Cardiac septum (tissue), 1 donor: ENCODE results near the gene CFAP97D1. TPM values are rescaled to one million over a fixed set of nuclear protein-coding genes. Genes with fewer than 3 reads are reported as not detected.
A peak's percentile ranks its signal among the peaks of the same experiment; 100 is the strongest.

ENCODE experiments used
- DNase-seq: peaks from one replicate; pipeline ENCODE4 v3.0.0-alpha.2; 2020; ENCODE audit warnings: low spot score
- intact Hi-C: fragments of 100-400 bp; cut with DNase I; formaldehyde crosslinking; loops from one replicate; pipeline ENCODE4 v1.14.0; 2022
- long read RNA-seq: library from polyadenylated mRNA; unstranded; transcript quantifications from one replicate; pipeline ENCODE4 v2.0.0, GENCODE V29; 2021
- total RNA-seq: library from RNA; stranded (reverse); fragmentation: NEBNext Ultra II Directional; extraction: Animal tissue kit (Norgen Biotek cat#: 25700); gene quantifications from one replicate; pipeline ENCODE4 v1.2.1, GENCODE V29; 2021
- donor health status: DM: no; HTN: no; CAD: no.

Gene CFAP97D1
- total RNA-seq = not detected
- long read RNA-seq = 0 reads

DNA sequence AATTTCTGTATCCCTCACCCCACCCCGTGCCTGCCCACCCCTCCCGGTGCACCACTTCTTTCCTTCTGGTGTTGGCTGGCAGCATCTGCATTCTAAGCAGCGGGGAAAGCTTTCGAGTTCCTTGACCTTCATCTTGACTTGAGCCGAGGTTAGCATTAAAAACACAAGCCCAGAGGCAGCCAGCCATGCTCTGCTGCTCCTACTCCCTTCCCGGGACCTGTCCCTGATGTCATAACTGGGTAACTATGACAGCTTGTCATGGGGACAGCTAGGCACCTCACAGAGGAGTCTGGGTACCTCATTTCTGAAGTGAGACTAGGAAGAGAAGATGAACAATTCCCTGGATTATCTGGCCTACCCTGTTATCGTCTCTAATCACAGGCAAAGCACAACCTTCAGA is at the start of gene CFAP97D1:
Gene CFAP97D1 (plus strand): TSS at position 301 of the 400 bp plus-strand sequence. CDS start 28 bp downstream, at position 329.
- intact Hi-C loops = no loop called here

DNA sequence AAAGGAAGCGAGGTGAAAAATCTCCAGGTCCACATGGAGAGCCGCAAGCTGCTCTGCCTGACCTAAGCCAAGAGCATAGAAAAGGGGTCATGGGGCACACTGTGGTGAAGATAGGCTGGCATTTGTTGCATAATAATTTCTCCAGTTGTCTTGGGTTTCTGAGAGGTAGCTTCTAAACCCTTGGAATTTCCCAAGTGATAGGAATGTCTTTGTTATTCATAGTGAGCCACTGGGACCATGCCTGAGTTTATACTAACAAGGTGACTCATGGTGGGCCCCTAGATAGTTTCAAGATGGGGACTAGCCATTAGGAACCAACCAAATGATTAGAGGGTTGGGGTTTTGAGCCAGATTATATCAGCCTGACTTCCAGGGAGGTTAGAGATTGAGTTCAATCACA is 47.3 kb upstream of the CFAP97D1 start:
- DNase-seq = no peak
- intact Hi-C loops = no loop called here

More for the DNA sequence above, at the start of gene CFAP97D1:
- DNase-seq = no peak

DNA sequence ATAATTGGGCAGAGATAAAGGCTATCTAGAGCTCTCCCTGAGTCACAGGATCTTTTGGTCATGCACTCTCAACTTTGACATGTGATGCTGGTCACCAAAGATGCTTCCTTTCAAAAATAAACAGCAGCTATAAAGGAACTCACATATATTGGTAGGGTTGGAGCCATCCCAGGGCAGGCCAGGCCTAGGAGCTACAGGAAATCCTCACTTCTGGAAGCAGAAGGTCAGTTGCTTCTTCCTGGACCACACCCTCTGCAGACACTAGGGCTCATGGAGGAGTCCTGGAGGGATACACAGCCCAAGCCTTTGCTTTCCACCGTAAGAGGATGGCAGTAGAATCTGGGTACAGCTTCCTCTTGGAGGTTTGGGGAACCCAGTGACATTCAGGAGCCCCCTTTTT is 46.3 kb upstream of the CFAP97D1 start:
- intact Hi-C loops = no loop called here
- DNase-seq = no peak

DNA sequence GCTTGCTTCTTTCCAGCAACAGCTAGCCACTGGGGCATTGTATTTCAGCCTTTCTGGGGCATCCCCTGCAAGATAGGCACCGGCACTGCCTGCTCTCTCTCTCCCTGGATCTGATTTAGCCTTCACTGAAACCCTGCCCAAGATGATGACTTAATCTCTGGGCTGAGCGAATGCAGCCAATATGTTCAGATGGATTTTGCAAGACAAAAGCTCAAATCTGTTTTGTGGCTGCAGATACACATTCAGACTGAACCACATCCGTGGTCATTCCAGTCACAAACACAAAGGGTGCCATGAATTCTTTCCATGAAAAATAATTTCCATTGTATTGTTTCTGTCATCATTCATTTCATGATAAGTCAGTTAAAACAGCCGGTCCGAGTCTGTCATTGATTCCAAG is 45.9 kb upstream of the CFAP97D1 start:
- no peak for DNase-seq
- intact Hi-C loops = no loop called here

DNA sequence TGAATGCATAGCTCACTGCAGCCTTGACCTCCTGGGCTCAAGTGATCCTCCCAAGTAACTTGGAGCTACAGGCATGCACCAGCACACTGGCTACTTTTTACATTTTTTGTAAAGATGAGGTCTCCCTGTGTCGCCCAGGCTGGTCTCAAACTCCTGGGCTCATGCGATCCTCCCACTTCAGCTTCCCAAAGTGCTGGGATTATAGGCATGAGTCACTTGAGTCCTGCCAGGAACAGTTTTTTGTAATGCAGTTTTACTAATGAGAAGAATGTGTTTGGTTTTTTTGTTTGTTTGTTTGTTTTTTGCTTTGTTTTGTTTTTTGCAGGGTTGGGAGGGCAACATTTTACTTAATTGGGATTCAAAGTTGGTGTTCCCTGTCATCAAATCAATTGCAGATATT is 43.8 kb upstream of the CFAP97D1 start:
- intact Hi-C loops = no loop called here
- DNase-seq = no peak

DNA sequence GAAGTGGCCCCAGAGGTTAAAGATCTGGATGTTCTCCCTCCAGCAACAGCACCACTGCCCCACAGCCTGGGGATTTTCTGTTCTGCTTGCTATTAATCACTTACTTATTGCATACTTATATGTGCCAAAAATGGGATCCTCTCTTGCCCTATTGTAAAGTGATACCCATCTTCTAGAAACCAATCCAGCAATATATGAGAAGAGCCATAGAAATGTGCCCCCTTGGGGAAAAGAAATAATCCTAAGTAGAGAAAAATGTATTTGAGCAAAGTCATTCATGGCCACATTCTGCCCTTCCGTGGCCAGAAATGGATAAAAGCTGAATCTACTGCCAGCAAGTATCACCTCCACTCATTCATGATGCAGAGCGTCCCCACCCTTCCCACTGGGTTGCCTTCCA is 42.5 kb upstream of the CFAP97D1 start:
- intact Hi-C loops = no loop called here
- DNase-seq = no peak

DNA sequence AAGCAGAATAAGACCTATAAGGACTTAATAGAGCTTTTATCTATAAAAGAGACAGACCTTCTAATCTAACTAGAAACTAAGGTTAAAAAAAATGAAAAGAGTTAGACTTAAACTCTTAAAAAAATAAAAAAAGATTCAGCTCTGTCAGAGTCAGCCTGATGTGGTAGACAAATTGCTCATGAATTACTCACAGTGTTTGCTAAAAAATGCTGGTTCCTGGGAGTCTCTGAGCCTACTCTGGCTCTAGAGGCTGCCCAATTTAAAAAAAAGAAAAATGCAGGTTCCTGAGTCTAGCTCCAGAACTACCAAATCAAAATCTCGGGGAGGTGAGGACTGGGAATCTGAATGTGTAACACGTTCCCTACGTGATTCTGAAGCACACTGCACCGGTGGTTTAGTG is 39.7 kb upstream of the CFAP97D1 start:
- intact Hi-C loops = no loop called here
- DNase-seq = no peak

DNA sequence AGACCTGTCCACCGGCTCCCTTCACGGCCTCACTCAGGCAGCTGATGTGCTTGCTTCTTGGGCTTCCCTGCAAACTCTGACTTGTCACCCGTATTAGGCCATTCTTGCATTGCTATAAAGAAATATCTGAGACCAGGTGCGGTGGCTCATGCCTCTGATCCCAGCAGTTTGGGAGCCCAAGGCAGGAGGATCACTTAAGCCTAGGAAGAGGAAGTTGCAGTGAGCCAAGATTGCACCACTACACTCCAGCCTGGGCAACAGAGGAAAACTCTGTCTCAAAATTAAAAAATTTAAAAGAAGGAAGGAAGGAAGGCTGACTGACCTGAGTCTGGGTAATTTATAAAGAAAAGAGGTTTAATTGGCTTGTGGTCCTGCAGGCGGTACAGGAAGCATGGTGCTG is 38.6 kb upstream of the CFAP97D1 start:
- intact Hi-C loops = no loop called here
- DNase-seq = no peak

DNA sequence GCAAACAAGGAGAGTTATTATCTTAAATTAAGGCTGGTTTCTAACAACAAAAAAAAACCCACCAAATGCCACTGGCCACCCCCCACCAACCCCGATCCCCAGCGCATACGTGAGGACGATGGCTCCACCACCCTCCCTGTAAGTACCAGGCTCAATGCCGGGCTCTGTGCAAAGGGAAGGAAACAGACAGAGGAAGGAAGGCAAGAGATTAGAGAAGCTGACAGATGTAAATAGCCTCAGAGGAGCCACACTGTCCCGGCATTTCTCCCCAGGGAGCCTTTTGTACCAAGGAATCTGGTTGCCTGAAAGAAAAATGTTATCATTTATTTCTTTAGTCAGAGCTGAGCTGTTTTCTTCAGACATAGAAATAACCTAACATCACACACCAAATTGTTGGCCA is 34.7 kb upstream of the CFAP97D1 start:
- intact Hi-C loops = no loop called here
- DNase-seq = no peak

DNA sequence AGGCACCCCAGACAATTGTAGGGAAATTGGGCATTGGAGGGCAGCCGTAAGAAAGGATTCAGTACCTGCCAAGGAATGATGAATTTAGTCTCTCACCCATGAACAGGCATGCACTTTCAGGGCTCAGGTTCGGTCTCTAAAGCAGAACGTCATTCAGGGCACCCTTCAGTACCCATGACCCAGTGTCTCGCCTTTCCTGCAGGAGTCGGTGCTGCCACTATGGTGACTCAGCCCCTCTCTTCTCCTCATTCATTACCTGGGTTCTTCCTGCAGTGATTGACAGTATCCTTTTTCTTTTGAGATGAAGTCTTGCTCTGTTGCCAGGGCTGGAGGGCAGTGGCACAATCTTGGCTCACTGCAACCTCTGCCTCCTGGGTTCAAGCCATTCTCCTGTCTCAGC is 30.1 kb upstream of the CFAP97D1 start:
- intact Hi-C loops = no loop called here
- DNase-seq = peak; percentile 33

DNA sequence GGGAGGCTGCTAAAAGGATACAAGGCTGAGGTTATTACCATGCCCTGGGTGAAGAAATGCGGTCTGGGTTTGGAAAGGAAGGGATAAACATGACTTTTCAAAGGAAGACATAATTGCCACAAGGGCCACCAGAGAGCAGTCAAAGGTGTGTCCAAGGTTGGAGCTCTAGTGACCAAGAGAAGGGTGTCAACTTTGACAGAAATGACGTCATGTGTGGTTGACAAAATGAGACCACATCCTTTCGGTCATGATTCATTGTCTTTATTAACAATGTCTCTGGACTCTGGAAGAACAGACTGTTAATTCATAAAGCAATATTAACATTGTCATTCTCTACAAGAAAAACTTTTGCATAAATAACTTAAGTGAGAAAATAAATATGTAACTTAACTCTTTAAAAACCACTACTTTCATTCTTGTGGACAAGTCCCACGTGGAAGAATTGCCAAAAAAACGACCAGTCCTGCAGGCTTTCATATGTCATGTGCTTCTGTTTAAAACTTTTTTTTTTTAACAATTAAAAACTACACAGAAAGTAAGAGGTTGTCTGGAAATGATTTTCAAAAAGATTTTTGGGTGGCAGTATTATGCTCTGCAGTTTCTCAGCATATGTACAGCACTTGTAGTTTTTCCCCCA is 26.6 kb upstream of the CFAP97D1 start:
- intact Hi-C loops = no loop called here

DNA sequence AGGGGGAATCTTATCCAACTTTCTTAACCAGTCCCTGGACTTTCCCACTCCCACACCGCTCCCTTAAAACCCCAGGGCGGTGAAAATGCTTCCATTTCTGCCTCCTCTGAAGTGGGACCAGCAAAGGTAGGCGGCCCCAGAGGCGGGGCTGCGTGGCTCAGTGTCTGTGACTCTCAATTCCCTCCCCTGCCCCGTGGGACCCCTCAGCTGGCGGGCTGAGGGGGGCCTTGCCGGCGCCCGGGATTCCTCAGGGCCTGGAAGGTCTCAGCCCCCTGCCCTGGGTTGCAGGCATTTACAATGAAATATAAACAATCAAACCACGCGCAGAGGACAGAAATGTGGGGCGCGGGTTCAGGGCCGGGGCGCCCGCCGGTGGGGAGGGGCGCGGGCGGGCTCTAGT is 25.3 kb upstream of the CFAP97D1 start:
- no peak for DNase-seq
- intact Hi-C loops = loop anchor here (5.0 kb wide), 1 partner anchor 178 kb away; no protein-coding TSS in a partner anchor

More for the DNA sequence above, 26.6 kb upstream of the CFAP97D1 start:
- peak; percentile 4 for DNase-seq

DNA sequence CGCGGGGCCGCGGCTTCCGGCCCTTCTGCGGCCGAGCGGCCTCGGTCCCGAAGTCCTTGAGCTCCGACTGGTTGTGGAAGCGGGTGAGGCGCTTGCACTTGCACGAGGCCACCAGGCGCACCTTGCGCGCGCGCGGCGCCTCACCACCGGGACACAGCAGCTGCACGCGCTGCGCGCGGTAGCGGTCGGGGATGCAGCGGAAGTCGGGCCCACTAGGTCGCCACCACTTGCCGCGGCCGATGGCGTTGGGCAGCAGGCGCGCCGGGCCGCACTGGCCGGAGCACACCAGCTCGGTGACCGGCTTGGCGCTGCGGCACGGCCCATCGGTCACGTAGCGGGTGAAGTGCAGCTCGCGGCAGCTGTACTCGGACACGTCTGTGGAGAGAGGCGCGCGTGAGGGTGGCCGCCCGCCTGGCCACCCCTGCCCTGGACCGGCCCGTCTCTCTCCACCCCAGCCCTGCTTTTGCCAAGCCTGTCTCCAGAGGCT is 24.8 kb upstream of the CFAP97D1 start:
- intact Hi-C loops = loop anchor here (5.0 kb wide), 1 partner anchor 178 kb away; no protein-coding TSS in a partner anchor
- DNase-seq = peak; percentile 72

DNA sequence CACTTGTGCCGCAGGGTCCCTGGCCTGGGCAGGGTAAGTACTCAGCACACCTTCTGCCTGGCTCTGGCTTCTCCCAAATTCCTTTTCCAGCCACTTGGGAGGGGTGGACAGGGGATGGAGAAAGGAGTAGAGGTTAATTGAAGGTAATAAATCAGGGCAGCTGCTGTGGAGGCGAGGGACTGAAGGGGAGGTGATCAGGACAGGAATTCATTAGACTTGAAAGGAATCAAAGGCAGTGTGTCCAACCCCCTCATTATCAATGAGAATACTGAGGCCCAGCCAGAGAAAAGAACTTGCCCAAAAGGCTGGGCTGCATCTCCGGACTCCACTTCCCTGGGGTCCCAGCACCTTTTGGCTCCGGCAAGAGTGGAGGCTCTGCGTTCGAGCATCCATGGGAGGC is 24.0 kb upstream of the CFAP97D1 start:
- intact Hi-C loops = loop anchor here (5.0 kb wide), 1 partner anchor 179 kb away; no protein-coding TSS in a partner anchor
- DNase-seq = no peak

DNA sequence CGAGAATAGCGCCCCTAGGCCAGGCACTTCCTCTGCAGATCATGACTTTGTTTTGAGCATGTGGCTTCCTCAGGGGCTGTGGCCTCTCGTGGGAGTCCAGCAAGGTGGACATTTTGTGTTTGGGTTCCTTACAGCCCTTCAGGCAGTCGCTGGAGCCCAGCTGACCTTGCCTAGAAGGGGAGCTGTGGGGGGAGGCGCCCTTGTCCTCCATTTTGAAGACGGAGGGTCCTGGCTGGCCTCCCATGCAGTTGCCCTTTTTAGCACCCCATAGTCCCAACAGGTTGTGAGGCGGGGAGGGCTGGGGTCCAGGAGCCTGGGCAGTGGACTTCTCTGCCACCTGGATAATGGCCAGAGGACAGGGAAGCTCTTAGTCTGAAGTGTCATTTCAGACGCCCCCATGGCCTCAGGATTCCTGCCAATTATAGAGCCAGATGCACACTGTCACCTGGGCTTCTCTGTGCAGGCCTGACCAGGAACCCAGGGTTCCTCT is 23.0 kb upstream of the CFAP97D1 start:
- peak; percentile 59 for DNase-seq
- intact Hi-C loops = loop anchor here (5.0 kb wide), 1 partner anchor 180 kb away; no protein-coding TSS in a partner anchor

DNA sequence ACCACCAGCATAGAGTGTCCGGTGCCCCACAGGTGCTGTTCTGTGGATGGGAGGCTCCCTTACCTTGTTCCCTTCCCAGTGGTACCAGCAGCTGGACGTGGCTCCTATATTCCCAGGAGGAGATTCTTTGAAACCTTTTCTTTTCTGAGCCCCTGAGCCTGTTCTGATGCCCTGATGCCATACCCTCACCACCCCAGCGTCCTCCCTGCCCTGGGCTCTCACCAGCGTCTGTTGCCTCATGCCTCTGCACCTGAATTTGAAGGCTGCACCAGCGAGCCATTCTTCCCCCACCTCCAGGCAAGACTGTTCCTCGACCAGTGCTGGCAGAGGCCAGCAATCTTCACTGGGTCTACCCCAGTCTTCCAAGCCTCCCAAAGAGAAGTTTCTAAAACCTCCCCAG is 22.1 kb upstream of the CFAP97D1 start:
- intact Hi-C loops = loop anchor here (5.0 kb wide), 1 partner anchor 181 kb away; no protein-coding TSS in a partner anchor
- peak; percentile 68 for DNase-seq

DNA sequence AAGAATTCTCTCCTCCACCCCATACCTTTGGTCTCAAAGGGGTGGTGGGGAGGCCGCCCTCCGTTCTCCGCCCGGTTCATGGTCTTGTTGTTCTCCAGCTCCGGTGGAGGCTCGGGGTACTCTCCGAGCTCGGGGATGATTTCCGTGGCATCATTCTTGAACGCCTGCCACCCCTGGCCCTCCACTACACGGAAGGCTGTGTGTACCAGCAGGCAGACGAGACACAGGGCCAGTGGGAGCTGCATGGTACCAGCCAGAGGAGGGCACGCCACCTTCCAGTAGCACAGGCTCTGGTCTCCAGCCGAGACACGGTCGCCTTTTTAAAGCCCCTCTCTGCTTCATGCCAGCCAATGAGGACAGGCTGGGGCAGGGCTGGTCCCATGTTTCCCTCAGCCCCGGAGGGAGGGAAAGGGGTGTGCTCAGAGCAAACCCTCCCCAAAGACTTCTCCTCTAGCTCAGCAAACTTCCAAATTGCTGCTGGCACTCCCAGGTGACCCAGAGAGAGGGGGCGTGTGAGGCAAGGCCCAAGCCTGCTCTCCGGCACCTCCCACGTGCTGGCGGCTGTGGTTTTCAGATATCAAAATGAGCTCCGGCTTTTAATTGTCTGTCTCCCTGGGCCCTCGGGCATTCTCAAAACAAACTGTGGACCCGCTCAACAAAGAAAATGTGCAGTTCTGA is 21.6 kb upstream of the CFAP97D1 start, which contains the start of gene SOST:
Gene SOST (minus strand): TSS at position 295 of the 678 bp plus-strand sequence. CDS start 50 bp downstream, at position 245.
- DNase-seq = peak; percentile 57
- intact Hi-C loops = loop anchor here (5.0 kb wide), 1 partner anchor 181 kb away; no protein-coding TSS in a partner anchor

DNA sequence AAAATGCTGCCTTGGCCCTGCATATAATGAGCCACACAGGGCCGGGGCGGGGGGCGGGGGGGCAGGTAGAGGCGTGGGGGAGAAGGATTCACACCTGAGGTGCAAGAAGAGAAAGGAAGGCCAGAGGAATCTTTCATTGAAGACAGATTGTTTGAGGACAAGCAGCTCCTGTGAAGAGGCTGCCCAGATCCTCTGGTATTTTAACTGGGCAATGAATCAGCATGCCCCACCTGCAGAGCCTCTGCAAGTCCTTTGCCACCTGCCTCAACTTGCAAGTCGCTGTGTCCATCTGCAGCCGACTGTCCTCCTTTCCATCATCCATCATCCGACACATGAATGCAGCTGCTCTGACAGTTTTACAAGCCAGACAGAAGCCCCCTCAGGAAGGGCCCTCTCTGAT is 20.4 kb upstream of the CFAP97D1 start:
- peak; percentile 39 for DNase-seq
- intact Hi-C loops = loop anchor here (1.0 to 5.0 kb wide), 2 partner anchors 66 to 183 kb away; no protein-coding TSS in a partner anchor

DNA sequence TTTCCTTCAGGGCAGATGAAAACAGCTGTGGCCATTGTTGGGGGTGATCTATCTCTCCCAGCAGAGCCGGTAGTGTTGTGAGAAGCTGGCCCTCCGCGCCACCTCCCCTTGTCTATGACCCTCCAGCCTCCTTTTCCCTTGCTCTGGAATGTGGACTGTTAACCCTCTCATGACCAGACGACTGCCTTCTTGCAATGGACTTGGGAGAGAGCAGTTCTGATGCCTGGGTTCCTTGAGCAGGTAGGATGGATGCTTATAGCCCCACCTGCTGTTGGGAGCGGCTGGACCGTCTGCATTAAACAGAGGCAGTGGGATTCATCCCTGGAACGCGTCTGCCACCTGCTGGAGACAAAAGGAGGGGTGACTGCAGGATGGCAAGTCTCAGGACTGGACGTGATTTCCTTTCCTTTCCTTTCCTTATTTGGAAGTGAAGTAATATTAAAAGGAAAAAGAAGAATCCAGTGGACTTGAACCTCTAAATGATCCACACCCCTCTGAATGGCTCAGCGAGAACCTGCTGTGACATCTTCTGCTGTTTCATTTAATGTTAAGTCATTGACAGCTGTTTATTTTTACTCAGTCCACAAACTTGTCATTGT is 19.9 kb upstream of the CFAP97D1 start:
- DNase-seq = peak; percentile 95

More for the DNA sequence above, 19.9 kb upstream of the CFAP97D1 start:
- intact Hi-C loops = loop anchor here (1.0 kb wide), 1 partner anchor 66 kb away; no protein-coding TSS in a partner anchor
